Measurements from ENCODE around the gene ADIRF.
"Not testable (repeated sequence)": the region's sequence is repeated elsewhere in the genome, so short reads cannot be mapped to it uniquely, and the experiment has no call there.

The ADIRF gene

DNA sequence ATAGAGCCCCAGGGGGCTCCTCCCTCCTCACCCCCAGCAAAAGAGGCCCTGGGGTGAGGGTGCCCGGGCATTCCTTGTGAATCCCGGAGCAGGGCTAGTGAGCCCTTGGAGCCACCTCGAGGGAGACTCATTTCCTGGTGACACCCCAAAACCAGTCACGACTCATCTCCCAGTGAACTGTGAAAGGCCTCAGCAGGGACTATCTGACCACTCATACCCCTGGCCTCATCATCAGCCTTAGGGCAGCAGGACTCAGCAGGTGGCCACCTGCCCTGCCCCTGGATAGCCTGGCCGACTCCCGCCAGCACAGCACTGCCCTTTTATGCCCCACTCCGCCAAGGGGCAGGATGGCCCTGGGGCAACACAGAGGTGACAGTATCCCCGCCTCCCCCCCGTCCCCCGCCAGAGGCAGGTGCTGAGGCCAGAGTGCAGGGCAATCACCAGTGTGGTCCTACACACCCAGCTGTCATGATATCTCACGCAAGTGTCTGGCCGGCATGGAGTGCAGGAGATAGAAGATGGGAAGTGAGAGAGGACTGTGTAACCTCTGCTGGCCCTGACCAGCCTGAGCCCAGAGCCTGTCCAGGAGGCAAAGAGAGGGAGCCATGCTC is 6.7 kb upstream of the ADIRF start:
- DNase-seq: no peak

DNA sequence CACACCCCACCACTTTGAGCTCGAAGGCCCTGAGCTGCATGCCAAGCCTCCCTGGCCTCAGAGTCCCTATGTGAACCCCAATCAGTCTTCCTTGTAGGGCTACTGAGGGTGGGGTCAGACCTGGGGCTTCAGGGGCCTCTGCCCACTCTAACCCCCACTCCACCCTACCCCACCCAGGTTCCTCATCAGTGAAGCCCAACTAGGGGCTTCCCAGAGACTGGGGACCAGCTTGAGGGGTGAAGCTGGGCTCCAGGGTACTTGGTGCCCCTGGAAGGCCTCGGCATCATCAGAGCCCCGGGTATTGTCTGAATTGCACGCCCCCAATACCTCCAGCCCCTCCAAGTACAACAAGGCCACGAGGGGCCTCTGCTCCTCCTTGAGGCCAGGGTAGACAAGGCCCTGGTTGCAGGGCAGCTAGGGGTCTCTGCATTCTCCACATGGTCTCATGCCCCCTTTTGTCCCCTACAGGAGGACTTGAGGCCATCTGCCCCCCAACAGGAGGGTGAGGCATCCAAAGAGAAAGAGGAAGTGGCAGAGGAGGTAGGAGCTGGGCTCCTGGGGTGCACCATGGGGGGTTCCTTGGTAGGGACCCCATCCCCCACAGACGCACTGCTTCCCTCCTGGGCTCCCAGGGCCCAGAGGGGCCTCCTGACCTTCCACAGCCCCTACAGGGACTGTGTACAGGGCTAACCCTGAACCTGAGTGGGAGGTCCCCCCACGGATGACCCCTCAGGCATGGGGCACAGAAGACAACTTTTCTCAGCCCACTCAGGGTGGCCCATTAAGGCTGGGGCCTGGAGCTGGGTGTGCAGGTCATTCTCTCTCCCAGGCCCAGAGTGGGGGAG is 5.9 kb upstream of the ADIRF start:
- DNase-seq: no peak

DNA sequence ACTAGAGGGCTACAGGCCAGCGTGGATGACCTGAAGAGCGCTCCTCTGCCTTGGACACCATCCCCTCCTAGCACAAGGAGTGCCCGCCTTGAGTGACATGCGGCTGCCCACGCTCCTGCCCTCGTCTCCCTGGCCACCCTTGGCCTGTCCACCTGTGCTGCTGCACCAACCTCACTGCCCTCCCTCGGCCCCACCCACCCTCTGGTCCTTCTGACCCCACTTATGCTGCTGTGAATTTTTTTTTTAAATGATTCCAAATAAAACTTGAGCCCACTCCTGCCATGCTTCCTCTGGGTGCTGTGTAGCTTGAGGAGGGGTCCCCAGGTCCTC is 5.3 kb upstream of the ADIRF start:
- no peak for DNase-seq

DNA sequence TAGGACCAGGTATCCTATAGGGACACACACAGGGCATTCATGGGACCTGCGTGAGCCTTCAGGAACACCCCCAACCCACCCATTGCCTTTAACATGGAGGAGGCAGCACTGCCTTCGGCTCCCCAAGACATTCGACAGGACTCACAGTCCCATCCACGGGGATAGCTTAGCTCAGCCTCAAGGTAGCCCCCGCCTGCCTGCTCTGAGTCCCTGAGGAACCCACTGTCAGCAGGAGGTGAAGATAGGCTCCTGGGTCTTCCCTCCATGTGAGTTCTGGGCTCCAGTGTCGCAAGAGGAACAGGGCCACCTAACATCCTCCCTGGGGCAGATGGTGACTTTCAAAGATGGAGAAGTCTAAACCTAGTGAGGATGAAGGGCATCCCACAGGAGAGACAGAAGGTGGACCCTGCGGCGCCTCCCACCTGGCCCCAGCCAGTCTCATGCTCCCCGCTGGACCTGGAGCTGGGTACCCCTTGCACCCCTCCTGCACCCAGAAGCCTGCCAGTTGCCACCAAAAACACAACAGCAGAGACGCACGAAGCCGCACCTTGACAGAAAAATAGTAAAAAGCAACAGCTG is 4.9 kb upstream of the ADIRF start:
- DNase-seq: no peak

DNA sequence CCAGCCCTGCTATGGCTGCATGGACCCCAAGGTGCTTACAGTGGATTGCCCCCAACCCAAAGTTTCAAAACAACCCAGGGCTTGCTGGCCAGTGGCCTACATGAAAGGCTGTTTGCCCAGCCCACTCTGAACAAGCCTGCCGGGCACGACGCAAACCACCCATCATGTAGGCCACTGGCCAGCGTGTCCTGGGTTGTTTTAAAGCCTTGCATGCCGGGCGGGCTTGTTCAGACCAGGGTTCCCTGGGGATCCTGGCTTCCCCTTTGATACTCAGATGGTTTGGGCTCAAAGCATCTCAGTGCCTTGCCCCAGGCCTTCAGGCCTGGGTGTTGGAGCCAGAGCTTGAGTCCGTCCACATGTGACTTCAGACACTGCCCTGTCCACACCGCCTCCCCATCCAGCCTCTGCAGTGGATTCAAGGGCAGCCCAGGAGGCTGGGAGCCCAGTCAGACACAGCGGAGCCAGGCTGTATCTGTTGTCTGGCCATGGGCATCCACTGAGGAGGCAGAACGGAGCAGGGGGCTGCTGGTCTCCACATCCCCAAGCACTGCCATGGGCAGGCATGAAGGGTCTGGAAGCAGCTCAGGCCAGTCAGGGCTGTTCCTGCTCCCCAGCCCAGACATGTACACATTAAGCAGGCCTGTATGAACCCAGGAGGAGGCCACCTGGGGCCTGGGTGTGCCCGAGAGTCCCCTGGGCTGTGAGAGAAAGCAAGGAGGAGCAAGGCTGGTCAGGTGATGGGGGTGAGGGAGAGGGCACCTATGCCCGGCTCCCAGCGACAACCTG is 4.0 kb upstream of the ADIRF start:
- no peak for DNase-seq

DNA sequence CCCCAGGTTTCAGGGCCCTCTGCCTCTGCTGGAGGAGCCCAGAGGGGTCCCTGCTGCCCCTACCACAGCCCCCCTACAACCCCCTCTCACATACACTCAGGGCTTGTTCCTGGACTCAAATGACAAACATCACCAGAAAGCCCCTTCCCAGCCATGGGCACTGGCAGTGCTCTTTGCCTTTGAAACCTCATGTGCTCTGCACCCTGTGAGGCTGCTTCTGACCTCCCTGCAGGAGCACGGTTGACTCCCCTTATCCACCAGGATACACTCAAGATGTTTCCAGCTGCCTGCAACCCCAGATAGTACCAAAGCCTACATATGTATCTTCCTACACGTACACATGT is 3.5 kb upstream of the ADIRF start:
- DNase-seq: no peak

DNA sequence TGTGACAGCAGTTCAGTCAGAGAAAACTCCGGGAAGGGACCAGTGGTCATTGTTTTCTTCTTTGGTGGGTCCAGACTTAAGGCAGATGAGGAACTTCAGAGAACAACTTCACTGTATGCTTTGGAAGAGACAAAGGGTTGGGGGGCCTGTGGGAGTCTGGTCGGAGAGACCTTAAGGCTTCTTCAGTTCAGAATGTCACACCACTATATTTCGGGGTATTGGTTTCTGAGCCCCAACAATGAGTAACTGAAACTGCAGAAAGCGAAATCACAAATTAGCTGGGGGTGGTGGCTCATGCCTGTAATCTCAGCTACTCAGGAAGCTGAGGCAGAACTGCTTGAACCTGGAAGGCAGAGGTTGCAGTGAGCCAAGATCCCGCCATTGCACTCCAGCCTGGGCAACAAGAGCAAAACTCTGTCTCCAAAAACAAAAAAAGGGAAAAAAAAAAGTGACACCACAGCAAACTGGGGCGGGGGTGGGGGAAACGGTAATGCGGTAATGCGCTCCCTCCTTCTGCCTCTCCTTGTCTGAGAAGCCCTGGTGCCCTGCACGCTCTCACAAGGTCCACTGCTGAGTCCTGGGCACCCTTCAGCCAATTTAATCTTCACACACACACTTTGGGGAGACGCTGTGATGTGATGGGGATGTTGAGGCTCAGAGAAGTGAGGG is 2.2 kb upstream of the ADIRF start:
- DNase-seq: no peak

DNA sequence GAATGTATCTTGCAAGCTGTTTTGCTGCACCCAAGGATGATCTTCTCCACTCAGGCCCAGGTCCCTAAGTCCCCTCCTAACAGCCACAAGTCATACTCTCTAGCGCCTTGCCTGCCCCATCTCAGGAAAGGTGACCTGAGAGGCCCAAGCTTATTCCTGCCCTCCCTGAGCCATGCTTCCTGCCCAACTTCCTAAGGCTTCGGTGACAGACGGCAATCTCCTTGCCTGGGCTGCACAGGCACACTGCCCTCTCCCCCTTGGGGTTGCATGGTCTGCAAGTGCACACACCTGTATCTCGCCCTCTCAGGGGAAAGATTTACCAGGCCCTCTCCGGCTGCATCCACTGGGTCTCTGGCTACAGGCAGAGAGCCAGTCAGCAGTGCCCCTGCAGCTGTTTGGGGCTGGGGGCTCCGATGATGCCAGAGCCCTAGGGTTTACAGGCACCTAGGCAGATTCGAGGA is 771 bp upstream of the ADIRF start:
- DNase-seq: no peak

DNA sequence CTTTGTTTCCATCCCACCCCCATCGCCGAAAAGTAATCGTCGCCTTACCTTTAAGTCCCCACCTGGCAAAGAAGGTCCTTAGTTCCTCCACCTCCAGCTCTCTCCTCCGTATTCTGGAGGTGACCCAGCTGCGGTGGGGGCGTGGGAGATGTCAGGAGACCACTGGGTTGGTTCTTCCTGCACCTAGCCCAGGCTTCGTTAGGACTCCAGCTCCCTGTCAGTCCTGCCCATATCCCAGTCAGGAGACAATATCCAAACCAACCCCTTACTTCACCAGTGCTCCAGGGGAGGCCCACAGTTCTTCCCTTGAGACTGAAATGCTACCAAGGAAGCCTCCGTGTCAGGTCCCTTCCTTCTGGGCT is 693 bp downstream of the ADIRF start:
- no peak for DNase-seq

DNA sequence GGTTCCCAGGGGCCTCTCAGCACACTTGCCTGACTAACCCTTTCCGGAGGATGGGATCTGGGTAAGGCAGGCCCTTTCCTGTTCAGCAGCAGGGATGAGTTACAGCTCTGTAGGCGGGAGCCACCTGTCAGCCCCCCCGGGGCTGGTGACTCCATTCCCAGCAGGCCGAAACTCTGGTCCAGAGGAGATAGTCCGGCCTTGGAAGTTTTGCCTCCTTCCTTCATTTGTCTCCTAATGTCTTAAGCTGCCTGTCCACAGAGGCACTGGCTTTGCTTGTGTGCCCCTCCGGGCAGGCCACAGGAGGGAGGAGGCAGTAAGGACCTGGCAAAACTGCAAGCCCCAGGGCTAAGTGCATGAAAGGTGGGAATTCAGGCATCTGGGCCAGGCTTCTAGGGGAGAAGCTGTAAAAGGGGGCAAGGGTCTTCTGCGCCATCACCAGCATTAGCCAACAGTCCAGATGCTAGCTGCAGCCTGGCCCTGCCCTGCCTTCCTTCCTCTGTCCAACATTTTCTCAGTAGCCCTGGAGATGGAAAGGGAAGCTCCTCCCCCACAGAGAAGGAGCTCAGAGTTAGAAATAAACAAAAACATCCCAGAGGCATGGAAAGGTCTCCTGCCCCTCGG is 1.2 kb downstream of the ADIRF start:
- no peak for DNase-seq

DNA sequence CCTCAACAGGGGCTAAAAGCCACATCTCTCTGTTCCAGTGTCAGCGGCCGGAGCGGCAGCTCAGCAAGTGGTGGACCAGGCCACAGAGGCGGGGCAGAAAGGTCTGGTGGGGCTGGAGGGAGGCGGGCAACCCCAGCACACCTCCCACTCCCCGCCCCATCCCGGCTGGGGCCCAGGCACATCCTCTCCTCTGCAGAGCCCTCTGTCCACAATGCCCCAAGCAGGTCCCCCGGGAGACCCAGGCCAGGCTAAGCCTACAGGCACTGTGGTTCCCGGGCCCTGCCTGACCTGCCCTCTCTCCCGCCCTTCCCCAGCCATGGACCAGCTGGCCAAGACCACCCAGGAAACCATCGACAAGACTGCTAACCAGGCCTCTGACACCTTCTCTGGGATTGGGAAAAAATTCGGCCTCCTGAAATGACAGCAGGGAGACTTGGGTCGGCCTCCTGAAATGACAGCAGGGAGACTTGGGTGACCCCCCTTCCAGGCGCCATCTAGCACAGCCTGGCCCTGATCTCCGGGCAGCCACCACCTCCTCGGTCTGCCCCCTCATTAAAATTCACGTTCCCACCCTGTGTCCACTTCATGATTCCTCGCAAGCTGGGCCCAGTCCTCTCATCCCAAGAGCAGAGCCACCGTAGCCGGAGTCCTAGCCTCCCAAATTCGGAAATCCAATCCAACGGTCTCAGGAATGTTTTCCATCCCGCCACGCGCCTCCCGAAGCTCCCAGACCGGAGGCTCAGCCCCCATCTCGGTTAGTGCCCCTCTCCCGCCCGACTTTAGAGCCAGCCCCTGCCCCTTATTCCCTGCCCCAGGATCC is 2.1 kb downstream of the ADIRF start:
- DNase-seq: no peak

DNA sequence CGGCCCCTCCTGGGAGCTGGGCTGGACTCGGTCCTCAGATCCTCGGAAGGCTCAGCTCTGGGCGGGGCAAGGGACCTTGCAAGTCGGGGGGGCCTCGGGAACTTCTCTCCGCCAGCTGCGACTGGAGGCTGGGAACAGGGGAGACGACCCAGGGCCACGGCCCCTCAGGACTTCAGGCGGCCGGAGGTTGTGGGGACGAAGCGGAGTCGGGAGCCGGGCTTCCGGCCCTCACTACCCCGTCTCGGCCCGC is 2.6 kb downstream of the ADIRF start:
- DNase-seq: no peak

DNA sequence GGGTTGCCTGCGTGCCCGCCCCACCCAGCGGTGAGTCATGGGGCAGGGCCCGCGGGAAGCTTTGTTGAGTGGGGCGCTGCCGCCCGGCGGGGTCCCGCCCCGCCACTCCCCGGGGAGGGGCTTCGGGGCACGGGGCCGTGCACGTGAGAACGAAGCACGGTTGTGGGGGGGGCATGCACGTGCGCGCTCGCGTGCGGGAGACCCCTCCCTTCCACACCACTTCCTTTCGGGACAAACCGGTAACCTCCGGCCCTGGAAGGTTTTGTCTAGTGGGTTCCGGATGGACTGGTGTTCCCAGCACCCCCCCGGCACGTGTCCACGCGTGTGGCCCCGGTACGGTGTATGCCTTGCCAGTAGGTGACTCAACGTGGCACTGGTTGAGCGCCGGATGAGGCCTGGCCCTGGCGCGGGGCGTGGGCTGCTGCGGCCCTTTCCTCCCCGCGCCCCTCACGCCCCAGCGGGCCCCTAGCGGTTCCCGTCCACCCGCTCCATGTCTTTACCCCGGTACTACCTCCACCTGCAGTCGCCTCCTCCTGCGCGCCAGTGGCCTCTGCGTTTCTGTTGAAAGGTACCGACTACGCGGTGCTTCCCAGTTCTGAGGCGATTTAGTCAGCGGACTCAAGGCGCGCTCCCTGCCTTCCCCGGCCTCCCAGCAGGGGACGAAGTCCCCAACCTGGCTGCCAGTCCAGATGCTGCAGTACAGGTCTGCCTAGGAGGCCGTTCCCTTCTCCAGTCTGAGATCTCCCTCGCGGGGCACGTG is 3.1 kb downstream of the ADIRF start:
- DNase-seq: no peak

DNA sequence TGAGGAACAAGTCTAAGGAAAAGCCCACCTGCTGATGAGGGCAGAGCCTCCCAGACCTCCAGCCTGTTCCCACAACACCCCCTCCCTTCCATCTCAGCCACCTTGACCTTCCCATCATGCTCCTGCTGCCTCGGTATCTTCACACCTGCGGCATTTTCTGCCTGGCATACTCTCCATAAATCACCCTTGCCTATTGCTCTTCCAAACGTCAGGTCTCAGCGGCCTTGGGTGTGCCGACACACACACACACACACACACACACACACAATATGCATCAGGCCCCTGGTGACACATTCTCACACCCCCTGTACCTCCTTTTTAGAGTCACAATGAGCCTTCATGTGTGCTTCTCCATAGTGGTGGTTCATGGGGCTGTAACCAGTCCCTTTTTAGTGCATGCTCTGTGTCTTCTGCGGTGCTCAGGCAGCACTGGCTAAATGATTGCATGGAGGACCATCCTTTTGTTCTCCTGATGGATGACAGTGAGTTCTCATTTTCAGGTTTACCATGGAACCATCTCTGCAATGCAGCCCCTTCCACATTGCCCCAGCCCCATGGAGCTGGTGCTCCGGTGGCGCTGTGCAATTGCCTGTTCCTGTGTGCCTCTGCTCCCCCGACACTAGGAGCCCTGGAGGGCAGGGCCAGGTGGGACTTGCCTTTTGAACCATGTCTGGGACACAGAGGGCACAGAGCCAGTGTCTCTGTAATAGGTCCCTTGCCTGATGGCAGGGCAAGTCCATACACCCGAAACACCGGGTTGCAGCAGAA is 4.5 kb downstream of the ADIRF start:
- no peak for DNase-seq

DNA sequence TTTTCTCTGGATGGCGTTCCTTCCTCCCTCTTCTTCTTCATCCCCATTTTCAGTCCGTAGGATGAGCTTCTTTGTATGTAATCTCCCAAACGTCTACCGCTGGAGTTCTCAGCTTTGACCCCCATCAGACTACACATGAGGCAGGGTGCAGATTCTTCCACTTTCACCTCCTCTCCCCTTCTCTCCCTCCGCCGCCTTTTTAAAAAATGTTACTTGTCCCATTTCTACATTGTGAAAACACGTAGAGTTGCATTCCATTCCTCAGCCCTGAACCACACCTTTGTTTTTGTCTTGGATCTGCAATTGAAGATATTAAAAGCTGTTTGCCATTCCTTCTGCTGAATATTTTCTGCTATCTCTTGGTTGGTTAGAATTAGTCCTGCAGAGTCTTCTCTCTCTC is 6.2 kb downstream of the ADIRF start:
- no peak for DNase-seq

DNA sequence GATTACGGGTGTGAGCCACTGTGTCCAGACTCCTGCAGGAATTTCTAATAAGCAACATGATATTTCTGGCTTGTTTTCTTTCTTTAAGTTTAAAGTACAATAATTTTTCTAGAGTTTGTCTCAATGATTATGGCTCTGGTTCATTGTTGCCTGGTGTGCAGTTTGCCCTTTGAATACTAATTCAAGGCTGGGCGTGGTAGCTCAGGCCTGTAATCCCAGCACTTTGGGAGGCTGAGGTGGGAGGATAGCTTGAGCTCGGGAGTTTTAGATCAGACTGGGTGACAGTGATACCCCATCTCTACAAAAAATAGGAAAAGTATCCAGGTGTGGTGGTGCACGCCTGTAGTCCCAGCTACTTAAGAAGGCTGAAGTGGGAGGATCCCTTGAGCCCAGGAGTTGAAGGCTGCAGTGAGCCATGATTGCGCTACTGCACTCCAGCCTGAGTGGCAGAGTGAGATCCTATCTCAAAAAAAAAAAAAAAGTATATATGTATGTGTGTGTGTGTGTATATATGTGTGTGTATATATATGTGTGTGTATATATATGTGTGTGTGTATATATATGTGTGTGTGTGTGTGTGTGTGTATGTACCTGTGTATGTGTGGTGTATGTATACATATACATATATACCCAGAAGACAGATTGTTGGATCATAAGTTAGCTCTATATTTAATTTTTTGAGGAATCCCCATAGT is 8.2 kb downstream of the ADIRF start:
- no peak for DNase-seq

DNA sequence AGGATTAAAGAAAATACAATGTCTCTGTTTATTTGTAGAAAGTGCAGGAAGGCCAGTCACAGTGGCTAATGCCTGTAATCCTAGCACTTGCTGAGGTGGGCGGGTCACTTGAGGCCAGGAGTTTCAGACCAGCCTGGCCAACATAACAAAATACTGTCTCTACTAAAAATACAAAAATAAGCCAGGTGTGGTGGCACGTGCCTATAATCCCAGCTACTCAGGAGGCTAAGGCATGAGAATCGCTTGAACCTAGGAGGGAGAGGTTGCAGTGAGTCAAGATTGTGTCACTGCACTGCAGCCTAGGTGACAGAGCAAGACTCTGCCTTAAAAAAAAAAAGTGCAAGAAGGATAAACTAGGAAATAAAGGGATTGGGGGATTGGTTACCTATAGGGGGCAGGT is 10.2 kb downstream of the ADIRF start:
- not testable (repeated sequence) for DNase-seq

DNA sequence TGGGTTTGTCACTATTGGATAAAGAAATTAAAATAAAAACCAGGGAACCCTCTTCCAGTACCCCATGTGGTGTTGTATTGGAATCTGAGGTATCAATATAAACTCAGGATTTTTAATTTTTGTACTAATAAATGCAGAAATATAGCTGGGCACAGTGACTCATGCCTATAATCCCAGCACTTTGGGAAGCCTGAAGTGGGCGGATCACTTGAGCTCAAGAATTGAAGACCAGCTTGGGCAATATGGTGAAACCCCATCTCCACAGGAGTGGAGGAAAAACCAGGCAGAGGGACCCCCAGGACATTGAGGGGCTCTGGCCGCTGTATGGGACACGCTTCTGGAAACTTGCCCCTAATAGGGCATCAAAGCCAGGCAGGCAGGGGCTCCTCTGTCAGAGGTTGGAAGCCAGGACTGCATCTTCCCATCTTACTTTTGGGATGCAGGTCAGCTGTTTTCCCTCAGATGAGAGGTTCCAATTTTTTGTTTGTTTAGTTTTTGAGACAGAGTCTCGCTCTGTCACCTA is 11.1 kb downstream of the ADIRF start:
- no peak for DNase-seq

DNA sequence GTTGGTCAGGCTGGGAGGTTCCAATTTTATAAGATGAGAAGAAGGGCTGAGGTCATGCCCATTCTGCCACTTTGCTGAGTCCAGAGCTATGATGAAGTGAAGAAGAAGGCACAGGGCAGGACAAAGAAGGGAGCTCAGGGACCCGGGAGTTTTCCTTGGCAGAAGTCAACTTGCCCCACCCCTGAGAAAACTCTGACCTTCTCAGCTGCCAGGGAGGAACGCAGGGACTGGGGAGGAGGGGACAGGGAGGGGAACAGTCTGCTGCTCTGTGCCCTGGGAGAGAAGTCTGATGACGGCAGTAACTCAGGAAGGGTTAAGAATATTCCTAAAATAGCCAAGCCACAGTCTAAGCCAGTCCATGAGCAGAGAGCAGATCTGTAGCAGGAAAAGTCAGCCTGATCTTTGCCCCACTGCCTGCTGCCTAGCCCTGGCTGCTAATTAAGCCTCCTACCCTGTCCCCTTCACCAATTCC is 11.7 kb downstream of the ADIRF start:
- no peak for DNase-seq

DNA sequence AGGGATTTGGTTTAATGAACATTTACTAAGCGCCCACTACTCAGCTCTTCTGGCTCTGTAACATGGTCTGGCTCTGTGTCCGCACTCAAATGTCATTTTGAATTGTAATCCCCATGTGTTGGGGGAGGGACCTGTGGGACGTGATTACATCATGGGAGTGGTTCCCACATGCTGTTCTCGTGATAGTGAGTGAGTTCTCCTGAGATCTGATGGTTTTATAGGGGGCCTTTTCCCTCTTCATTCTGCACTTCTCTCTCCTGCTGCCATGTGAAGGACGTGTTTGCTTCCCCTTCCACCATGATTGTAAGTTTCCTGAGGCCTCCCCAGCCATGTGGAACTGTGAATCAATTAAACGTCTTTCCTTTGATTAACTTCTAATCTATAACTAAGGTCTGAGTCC is 12.7 kb downstream of the ADIRF start:
- not testable (repeated sequence) for DNase-seq

All from NCI-H1092 (cell line).